Stimulated activated CD4-positive, alpha-beta T cell treated with anti-CD3 and anti-CD28 coated beads, TNF-alpha, amount 100 ng/mL, for 48 hours (primary cell): Measurements from ENCODE around the gene NR1D1.

Source experiments
- DNase-seq, 3 donors: peaks; one replicate each; pipeline ENCODE4 v3.0.0-alpha.2; 2020; ENCODE audit warnings: low read depth in 3 of 3

The NR1D1 gene

DNA sequence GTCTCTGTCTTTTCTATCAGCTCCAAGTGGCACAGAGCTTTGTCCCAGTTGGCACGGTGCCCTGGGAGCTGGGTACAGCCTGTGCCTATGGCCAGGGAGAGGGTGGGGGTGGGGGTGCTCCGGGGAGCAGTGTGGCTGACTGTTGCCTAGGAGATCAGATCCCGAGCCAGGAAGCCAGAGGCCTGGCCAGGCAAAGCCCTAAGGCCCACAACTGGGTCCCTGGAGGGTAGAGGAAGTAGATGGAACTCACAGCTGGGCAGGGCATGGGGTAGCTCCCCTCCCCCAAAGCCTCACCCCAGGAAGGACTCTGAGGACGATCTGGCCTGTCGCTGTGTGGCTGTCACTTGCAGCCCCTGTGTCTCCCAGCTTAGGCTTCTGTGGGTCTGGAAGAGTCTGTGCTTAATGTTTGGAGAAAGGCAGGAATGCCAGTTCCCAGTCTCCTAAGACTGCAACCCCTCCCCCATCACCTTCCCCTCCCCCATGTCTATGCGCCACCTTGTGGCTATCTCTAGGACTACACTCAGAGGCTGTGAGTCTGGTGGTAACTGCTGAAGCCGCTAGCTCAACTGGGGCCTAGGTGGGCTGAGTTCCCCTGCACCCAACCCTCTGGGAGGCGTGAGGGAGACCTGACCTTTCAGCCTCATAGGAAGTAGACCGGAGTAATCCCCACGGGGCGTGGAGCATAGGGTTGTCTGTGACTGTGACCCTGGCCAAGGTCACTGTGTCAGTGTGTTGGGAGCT, 25.0 kb downstream of the NR1D1 start:
- peak; percentile 41 to 55 (median 51) for DNase-seq

DNA sequence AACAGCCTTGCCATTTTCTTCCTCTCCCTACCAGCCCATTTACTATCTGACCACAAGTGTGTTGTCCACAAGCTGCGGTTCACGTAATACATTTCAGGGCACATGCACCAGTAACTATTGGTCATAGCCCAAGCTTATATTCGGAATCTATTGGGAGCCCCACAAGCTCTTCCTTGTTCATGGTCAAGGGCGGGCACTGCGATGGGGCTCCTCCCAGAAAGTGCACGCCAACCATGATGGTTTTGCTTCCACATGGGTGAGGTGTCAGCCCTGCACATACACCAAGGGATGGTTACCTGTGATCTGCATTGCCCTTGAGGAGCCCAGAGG, 25.6 kb downstream of the NR1D1 start:
- DNase-seq, result no peak

DNA sequence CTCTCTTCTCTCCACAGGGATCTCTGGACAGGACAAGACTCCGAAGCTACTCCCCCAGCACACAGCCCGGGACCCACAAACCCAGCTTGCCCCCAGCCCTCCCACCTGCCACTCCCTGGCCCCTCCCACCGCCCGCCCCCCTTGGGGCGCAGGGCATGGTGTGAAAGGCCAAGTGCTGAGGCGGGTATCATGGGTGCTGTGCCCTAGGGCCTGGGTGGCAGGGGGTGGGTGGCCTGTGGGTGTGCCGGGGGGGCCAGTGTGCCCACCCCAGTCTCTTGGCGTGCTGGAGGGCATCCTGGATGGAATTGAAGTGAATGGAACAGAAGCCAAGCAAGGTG, 26.2 kb downstream of the NR1D1 start:
- no peak for DNase-seq

DNA sequence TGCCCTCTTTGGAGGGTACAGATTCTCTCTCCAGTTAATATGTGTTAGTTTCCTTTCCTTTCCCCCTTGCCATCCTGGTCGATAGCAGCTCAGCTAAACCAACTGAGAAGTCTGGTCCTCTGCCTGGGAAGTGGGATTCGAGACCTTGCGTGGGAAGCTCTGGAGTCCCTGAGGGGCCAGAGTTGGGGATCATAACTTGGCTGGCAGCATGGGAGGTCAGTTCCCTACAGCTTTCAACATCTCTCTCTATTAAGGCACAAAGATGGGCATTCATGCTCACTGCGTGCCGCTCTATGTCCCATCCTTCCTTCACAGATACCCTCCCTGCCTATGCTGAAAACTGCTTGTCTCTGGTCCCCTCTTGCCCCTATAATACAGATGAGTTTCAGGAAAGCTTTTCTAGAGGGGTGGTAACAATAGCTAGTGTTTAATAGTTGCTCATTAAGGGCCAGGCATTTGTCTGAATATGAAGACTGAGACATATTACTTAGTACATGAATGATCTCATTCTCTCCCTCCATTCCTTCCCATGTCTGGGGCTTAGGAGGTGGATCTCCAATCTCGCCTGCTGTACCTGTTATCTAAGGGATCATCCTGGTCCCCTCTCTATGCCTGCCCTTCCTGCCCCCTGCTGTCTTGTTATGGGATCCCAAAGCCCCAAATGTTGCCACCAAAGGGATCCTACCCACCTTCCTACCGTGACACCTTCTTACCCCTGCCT, 26.8 kb downstream of the NR1D1 start:
- no peak for DNase-seq

DNA sequence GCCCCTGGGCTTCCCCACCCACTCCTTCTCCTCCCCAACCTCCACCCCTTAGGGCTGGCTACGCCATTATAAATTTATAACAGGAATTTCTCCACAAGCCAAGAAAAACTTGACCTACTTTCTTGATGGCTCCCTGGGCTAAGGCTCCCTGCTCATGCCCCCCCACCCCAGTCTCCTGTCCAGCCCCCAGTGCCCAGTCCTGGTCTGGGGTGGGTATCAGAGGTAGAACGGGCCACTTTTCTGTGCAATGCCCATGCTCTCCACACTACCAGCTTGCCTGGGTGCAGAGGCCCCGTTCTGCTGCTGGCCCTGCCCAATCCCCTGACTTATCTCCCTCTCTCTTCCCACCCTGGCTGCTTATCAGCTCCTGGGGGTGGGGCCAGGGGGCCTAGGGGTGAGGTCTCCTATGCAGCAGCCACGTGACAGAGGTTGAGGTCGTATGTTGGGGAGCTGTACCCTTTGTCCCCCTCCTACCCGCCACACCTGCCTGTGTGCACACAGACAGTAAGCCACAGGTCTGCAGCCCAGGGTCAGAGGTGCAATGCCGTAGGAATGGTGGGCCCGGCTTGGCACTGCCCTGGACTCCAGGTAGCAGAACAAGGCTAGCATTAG, 27.5 kb downstream of the NR1D1 start:
- DNase-seq, result no peak

DNA sequence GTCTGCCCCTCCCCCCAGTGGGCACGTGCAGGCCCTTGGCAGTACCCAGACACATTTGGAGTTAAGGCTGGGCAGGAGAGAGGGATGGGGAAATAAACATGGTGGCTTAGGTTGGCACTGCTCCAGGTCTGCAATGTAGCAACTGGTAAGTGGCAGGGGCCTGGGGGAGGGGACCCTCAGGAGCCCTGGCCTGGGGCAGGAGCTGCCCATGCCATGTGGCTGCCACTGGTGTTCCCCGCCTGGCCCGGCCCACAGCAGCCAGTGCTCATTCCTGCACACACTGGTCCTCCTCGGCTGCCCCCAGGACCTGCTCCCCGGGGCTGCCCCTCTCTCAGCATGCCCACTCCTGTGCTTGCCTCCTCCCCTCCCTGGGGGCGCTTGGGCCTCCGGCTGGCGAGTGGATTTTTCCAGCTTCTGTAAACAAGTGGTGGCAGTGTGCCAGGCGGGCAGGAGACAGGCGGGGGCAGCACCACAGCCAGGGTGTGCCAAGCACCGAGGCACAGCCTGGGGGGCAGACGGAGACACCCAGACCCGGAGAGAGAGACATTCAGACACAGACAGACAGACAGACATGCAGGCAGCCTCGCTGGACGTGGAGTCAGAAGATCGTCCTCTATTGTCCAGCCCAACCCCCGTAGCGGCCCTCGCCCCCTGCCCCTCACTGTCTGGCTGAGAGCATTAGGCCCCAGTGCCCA, 28.2 kb downstream of the NR1D1 start:
- no peak for DNase-seq

DNA sequence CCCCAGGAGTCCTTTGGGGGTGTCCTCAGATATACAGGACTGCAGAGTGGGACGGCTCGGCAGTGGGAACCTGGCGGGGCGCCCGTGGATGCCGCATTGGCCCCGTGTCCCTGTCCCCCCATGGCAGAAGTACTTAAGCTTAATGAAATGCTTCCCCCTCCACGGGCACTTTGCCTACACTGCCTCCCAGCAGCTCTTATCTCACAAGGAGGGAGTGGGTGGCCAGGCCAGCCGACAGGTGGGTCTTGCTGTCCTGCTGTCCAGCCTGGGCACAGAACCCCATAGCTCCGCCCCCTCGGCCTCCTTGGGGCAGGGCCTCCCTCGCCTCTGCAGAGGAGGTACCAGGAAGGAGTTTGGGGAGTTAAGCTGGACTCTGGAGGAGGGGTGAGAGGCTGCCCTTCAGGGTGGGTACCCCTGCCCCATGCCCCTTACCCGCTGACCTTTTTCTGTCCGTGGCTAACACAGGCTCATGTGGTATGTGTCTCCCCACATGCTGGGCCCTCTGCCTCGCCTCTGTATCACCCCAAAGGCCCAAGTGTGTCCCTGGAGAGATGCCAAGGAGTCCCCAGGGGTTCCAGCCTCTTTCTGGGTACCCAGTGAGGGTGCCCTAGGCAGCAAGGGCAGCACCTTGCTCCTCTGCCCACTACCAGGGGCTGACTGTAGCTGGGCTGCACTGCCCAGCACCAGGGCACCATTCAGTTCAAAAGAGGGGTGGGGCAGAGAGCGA, 28.9 kb downstream of the NR1D1 start:
- DNase-seq, result no peak

DNA sequence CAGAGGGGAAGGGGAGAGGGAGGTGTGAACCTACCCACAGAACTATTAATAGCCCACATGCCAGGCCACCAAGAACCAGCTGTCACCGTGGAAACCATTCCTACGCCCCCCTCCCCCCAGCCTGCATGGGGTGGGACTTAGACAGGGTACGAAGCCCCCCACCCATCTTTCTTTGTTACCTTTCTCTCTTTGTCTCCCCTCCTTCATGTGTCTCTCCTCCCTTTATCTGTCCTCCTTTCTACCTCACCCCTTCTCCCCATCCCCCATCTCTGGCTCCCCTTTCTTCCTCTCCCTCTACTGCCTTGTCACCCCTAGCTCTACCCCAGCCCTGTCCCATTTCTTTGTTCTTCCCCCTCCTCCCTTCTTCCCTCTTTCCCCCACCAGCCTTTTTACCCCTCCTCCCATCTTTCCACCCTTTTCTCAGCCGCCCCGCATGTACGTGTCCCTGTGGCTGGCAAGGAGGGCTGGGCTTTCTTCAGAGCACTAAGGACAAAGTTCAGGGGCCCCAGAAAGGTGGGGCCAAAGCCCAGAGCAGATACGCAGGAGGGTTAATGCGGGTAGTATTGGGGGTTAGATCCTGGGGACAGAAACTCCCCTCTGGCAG, 29.6 kb downstream of the NR1D1 start:
- DNase-seq, result no peak

DNA sequence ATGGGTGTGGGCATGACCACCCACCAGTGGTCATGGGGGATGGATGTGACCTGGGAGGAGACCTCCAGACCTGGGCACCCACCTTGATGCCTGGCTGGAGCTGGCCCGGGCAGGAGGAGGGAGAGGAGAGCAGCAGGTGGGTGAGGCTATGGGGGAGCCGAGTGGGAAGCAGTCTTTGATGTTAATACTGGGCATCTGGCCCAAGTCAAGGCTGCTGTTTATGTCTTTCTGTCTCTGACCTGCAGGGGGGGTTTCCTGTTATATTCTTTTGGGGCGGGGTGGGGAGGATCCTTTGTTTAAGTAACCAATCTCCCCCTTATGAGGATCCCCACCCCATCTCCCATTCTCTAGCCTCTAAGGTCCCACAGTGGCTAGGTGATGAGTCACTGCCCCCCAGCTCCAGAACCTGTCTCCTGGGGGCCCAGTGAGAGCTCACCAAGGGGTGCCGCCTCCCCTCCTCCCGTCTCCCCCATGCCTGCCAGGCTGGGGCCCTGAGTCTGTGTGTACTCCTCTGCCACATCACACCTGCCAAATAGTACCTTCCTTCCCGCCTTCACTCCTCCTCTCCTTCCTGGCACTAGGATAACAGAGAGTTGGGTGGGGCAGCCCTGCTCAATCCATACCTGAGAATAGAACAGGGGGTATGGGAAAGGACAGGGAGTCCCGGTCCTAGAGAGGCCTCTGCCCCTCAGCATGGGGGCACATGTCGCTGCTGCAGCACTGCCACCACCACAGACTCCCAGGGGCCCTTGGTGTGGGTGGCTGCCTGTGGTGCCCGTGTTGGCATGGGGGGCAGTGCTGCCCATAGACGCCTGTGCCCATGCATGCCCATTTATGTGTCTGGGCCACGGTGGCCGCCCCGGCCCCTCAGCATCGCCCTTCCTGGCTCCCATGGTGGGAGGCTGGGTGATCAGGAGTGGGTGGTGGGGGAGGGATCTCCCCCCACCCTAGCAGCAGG, 30.4 kb downstream of the NR1D1 start:
- DNase-seq, result no peak

DNA sequence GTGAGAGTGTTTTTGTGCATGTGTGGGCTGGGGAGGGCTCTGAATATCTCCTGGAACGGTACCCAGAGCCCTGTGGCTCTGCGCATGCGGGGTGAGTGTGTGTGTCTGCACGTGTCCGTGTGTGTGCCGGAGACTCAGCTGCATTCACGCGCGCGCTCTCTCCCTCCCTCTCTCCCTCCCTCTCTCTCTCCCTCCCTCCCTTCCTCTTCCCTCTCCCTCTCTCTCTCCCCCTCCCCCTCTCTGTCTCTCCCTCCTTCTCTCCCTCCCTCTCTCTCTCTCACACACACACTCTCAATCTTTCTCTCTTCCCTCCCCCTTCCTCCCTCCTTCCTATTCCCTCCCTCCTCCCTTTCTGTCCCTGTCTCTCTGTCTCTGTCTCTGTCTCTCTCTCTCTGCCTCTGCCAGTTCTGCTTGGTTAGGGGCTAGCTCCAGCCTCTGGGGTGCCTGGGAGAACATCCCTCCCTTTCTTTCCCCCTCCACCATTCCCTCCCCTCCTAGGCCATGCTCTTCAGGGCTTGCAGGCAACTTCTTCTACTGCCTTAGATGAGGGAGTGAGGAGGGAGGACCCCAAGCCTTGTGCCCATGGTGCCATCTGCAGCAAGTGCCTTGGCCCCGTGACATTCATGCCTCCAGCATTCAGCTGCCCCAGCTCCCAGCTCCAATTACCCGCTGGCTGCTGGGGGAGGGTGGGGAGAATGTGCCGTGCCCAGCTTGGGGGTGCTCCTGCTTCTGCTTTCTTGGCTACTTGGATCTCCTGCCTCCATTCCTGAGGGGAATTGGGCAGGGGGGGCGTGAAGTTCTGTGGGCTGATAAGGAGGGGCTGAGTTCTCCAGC, 31.3 kb downstream of the NR1D1 start:
- DNase-seq, result peak; percentile 61 to 82 (median 68)

DNA sequence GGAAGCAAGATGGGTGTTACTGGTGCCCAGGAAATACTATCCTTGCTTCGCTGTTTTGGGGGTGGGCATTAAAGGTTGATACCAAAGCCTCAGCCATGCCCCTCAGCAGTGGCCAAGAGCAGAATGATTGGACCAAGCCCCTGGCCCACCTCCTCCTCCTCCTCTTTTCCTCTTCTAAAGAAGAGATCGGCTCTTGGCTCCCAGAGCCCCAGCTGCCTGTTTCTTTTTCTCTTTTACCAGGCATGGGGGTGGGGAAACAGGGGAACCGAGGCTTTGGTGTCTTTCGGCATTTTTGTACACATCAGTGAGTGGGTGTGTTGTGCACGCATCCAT, 31.8 kb downstream of the NR1D1 start:
- no peak for DNase-seq

DNA sequence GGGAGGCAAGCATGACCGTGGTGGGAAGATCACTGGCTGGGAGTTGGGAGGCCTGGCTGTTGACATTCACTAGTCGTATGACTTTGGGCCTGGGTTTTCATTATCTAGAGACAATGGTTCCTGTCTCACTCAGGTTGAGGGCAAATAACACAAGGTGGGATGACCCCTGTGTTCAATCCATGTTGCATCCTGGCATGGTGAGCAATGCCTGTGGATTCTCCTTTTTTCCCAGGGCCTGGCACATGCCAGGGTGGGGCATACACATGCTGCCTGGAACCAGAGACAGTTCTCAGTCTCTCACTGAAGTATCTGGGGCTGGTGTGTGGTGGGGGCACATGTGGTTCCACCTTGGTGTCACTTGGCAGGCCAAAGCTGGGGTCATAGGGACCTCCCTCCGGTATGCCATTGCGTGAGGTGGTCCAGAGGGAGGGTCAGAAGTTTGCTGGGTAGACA, 32.2 kb downstream of the NR1D1 start:
- DNase-seq, result no peak

DNA sequence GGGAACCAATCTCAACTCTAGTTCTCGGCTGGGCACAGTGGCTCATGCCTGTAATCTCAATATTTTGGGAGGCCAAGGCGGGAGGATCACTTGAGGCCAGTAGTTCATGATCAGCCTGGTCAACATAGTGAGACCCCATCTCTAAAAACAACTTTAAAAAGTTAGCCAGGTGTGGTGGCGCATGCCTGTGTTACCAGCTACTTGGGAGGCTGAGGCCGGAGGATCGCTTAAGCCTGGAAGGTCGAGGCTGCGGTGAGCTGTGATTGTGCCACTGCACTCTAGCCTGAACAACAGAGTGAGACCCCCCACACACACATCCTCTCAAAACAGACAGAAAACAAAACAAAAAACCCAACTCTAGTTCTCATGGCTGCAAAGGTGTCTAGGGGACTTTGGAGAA, 32.7 kb downstream of the NR1D1 start:
- no peak for DNase-seq

DNA sequence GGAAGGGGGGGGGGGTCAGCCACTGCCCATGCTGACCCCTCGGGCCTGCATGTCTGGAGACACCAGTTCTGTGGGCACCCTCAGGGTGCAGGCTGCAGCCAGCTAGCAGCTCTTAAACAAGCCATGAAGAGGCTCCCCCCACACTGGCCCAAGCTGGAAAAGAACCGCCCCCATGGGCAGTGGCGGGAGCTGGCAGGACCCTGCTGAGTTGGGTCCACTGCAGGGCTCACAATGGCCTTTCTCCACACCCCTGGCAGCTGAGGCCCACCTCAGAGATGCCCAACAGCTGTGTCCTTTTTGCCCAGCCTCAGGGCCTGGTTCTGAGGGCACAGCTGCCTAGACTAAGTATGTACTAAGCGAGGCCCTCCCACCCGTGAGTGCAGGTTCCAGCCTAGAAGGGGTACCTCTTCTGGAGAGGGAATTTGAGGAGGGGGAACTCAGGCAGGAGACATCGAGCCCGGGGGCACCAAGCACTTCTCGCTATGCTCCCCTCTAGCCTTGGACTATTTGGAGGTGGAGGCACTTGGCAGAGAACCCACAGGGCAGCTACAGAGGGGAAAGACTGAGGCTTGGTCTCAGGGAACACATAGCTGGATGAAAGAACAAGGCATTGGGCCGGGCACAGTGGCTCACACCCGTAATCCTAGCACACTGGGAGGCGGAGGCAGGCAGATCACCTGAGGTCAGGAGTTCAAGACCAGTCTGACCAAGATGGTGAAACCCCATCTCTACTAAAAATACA, 34.4 kb downstream of the NR1D1 start:
- no peak for DNase-seq

DNA sequence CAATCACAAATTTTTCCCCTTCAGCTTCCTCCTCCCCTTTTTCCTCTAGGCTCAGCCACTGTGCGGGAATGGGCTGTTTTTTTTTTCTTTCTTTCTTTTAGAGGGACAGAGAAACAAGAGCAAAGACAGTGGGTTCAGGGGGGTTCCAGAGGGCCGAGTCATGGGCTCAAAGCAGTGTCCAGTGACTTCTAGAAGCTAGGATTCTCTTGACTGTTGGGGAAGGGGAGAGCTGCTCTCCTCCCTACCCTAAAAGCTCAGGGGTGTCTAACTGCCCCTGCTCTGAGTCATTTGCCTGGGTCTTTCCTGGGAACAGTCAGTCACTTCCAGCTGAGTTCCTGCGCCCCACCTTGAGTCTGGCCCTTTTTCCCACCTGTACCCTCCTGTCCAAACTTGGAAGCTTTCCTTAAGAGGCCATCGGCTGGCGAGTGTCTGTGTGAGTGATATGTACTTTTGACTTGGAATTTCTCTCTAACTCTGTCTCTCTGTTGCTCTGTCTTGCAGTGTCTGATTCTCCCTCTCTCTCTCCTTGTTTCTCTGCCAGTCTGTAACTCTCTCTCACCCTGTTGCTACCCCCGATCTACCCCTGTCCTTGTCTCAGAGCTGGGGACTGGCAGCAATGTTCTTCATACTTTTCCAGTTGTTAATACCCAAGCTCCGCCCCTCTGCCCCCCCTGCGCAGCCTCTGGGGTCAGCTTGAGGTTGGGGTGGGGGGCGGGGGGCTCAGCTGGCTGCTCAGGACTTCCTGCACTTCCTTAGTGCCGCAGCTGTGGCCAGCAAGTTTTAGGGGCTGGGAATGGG, 35.2 kb downstream of the NR1D1 start:
- DNase-seq, result no peak

DNA sequence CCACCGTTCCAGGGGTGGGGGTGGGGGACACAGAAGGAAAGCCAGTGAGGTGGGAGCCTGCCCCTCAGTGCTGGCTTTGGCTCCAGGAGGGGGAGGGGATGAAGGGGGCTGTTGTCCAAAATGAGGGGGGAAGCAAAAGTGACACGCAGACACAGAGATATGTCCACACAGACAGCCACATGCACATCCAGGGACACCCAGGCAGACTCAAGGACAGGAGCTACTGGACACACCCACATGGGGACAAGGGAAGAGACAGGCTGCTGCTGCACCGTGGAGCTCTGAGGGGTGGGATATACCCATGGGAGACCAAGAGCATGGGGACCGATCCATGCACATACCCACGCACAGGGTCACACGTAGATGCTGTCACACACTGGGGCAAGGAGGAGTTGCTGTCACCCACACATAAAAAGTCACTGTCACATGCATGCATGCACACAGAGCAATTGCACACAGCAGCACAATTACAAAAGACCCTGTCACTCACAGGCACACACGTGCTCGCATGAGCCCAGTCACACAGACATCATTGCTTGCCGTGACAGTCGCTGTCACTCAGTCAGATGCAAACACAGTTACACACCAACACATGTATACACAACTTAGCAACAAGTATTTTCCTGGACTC, 36.4 kb downstream of the NR1D1 start:
- DNase-seq, result no peak

DNA sequence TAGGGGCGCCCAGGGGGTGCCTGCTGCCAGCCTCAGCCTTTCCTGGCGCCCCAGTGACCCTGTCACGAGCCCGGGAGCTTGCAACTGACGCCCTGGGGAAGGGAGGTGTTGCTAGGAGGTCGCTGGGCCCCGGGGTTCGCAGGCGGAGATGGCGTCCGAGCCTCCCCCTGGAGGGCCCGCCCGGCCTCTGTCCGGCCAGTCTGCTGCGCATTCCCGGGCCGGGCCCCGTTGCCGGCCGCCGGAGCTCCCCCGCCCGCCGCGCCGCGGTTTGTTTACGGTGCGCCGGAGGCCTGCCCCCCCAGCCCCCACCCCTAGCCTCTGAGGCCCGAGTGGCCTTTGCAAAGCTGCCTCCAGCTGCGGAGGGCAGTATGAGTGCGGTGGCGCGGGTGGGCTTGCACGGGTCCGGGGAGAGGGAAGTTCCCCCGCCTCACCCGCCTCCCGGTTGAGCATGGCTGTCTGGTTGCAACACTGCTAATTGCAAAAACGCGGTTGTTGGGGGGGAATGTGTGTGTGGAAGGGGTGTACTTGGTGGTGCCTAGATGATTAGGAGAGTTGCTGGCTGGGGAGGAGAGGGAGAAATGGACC, 37.1 kb downstream of the NR1D1 start:
- no peak for DNase-seq
